Activated CD4-positive, alpha-beta T cell treated with anti-CD3 and anti-CD28 coated beads for 36 hours (primary cell): ENCODE measurements around the gene CNFN. TPM values are rescaled to one million over a fixed set of nuclear protein-coding genes. Genes with fewer than 3 reads are reported as not detected.
A peak's percentile ranks its signal among the peaks of the same experiment; 100 is the strongest.

ENCODE experiments used
- ATAC-seq: fragments of 200-7000 bp; cut with Tn5 transposase; one replicate; pipeline ENCODE4 v1.10.0; 2021; ENCODE audit warnings: mild to moderate bottlenecking, moderate library complexity
- CTCF ChIA-PET: fragments of 350-600 bp; sonication (Branson Sonifier 250); formaldehyde crosslinking; loops from one replicate; lab custom pipeline; 2021; ENCODE audit warnings: antibody characterized with exemption; lab: Charles Lee
- POLR2A ChIA-PET: fragments of 350-600 bp; sonication (Branson Sonifier 250); formaldehyde crosslinking; loops from one replicate; lab custom pipeline; 2021; ENCODE audit warnings: antibody characterized with exemption, inconsistent platforms; lab: Charles Lee
- DNase-seq: peaks from one replicate; pipeline ENCODE4 v3.0.0-alpha.2; 2020
- H3K27ac Mint-ChIP-seq: one replicate; pipeline ENCODE4 v1.8.0; 2021; ENCODE audit warnings: mixed read lengths
- H3K27me3 Mint-ChIP-seq: one replicate; pipeline ENCODE4 v1.8.0; 2021; ENCODE audit warnings: mixed read lengths
- H3K36me3 Mint-ChIP-seq: one replicate; pipeline ENCODE4 v1.8.0; 2021; ENCODE audit warnings: low read depth, mixed read lengths
- H3K4me1 Mint-ChIP-seq: one replicate; pipeline ENCODE4 v1.8.0; 2021; ENCODE audit warnings: mixed read lengths
- H3K4me3 Mint-ChIP-seq: one replicate; pipeline ENCODE4 v1.8.0; 2021; ENCODE audit warnings: mild to moderate bottlenecking, moderate library complexity, mixed read lengths
- H3K9me3 Mint-ChIP-seq: one replicate; pipeline ENCODE4 v1.8.0; 2021; ENCODE audit warnings: low read depth, mixed read lengths
- intact Hi-C, 2 experiments: fragments of 100-400 bp; cut with DNase I in 1 of 2; cut with micrococcal nuclease in 1 of 2; formaldehyde crosslinking; loops; one replicate each; pipeline versions ENCODE4 v1.14.2 to v1.15.1; 2022 to 2024; cut with DNase I, micrococcal nuclease
- total RNA-seq, 2 experiments: library from RNA; stranded (reverse); gene quantifications; one replicate each; pipeline ENCODE4 v1.2.3, GENCODE V29; 2021

Gene CNFN
- total RNA-seq, 2 experiments from 2014 or later, result not detected

- H3K36me3 Mint-ChIP-seq, result peaks cover 2% of the 10 kb centered on the region
- H3K9me3 Mint-ChIP-seq, result no peaks in the 10 kb centered on the region
- ChIA-PET CTCF (interaction anchor here (0.8 to 2.9 kb wide), 6 partner anchors 10 to 28 kb away, joined by 5 to 32 read pairs (median 10); no protein-coding TSS in a partner anchor), POLR2A (interaction anchor here (0.6 to 1.4 kb wide), 5 partner anchors 17 to 1084 kb away, joined by 3 to 5 read pairs (median 4); partner anchors contain the start of gene ZNF526)
- peak overlapping the region; percentile 92 for H3K27ac Mint-ChIP-seq
- ATAC-seq, result peak; percentile 91
- DNase-seq, result peak; percentile 96
- peaks cover 40% of the 10 kb centered on the region for H3K4me1 Mint-ChIP-seq
- intact Hi-C loops, result loop anchor here (1.0 to 10.0 kb wide), 11 partner anchors 17 to 1101 kb away; partner anchors contain the start of genes MEGF8 (in 2 of the 2), DEDD2 (in 1 of the 2), ETHE1 (in 1 of the 2) and GSK3A (in 1 of the 2)
- peak overlapping the region; percentile 86 for H3K4me3 Mint-ChIP-seq
- H3K27me3 Mint-ChIP-seq, result no peaks in the 10 kb centered on the region
These were observed 33.6 kb upstream of the CNFN start for GRCh38 chr19:42423462-42424344.

DNA sequence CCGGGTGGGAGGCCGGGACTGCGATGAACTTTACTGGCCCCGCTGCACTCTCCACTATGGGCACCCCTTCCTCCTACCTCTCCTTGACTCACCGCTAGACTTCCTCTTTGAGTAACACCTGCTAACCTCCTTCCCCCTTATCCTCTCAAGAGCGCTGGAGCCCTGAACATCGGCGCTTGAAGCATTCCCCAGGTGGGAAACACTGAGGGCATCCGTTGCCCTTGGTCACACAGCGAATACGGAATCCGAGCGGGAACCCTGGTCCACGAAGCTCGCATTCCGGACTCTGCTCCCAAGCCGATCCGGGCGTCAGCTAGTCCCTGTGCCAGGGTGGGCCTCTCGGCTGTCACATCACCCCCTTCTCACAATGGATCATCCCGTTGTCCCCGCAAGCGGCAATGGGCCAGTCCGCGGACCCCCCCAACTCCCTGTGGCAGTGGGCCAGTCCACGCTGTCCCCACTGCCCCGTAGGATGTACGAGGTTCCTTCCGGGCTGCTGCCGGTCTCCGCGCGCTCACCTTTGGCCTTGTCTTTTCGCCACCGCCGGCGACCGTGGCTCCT is 32.9 kb upstream of the CNFN start:
- intact Hi-C loops, result loop anchor here (1.0 to 10.0 kb wide), 11 partner anchors 17 to 1102 kb away; partner anchors contain the start of genes MEGF8 (in 2 of the 2), DEDD2 (in 1 of the 2), ETHE1 (in 1 of the 2) and GSK3A (in 1 of the 2)
- ChIA-PET POLR2A (interaction anchor here (1.0 to 1.4 kb wide), 3 partner anchors 22 to 203 kb away, joined by 3 to 5 read pairs (median 4); partner anchors contain the start of gene ZNF526), CTCF (interaction anchor here (0.8 to 2.9 kb wide), 5 partner anchors 11 to 27 kb away, joined by 5 to 32 read pairs (median 15); no protein-coding TSS in a partner anchor)
- Mint-ChIP-seq H3K27ac (peak overlapping the region; percentile 92), H3K4me1 (peaks cover 40% of the 10 kb centered on the region), H3K36me3 (peaks cover 2% of the 10 kb centered on the region), H3K4me3 (peak overlapping the region; percentile 86), H3K27me3 (no peaks in the 10 kb centered on the region), H3K9me3 (no peaks in the 10 kb centered on the region)
- DNase-seq, result peak; percentile 66
- ATAC-seq, result peak; percentile 58

GRCh38 chr19:42422092-42422900 is 32.2 kb upstream of the CNFN start:
- DNase-seq (no peak), ATAC-seq (no peak)
- H3K4me3 Mint-ChIP-seq, result peak overlapping the region; percentile 86
- H3K27me3 Mint-ChIP-seq, result no peaks in the 10 kb centered on the region
- peaks cover 40% of the 10 kb centered on the region for H3K4me1 Mint-ChIP-seq
- no peaks in the 10 kb centered on the region for H3K9me3 Mint-ChIP-seq
- intact Hi-C loops, result loop anchor here in 1 of 2 experiments (2.0 to 10.0 kb wide), 2 partner anchors 299 to 1103 kb away; partner anchors contain the start of gene ETHE1
- H3K27ac Mint-ChIP-seq, result peak overlapping the region; percentile 92
- ChIA-PET POLR2A (no interaction called here), CTCF (interaction anchor here (2.1 to 2.6 kb wide), 2 partner anchors 12 to 16 kb away, joined by 15 to 32 read pairs; no protein-coding TSS in a partner anchor)
- peaks cover 2% of the 10 kb centered on the region for H3K36me3 Mint-ChIP-seq

GRCh38 chr19:42421591-42422031 is 31.5 kb upstream of the CNFN start:
- H3K4me1 Mint-ChIP-seq, result peaks cover 40% of the 10 kb centered on the region
- ATAC-seq, result no peak
- POLR2A ChIA-PET, result interaction anchor here (0.7 kb wide), 1 partner anchor 479 kb away, joined by 3 read pairs; no protein-coding TSS in a partner anchor
- no peak for DNase-seq
- no peaks in the 10 kb centered on the region for H3K27me3 Mint-ChIP-seq
- H3K9me3 Mint-ChIP-seq, result no peaks in the 10 kb centered on the region
- no peak overlapping the region for H3K27ac Mint-ChIP-seq
- H3K36me3 Mint-ChIP-seq, result peaks cover 2% of the 10 kb centered on the region
- CTCF ChIA-PET, result interaction anchor here (0.8 to 2.6 kb wide), 4 partner anchors 12 to 19 kb away, joined by 3 to 23 read pairs (median 14); no protein-coding TSS in a partner anchor
- intact Hi-C loops, result loop anchor here in 1 of 2 experiments (2.0 to 10.0 kb wide), 2 partner anchors 299 to 1103 kb away; partner anchors contain the start of gene ETHE1
- peak overlapping the region; percentile 86 for H3K4me3 Mint-ChIP-seq

- ChIA-PET POLR2A (interaction anchor here (0.7 kb wide), 1 partner anchor 478 kb away, joined by 3 read pairs; no protein-coding TSS in a partner anchor), CTCF (interaction anchor here (0.8 to 2.6 kb wide), 5 partner anchors 13 to 20 kb away, joined by 3 to 23 read pairs (median 8); no protein-coding TSS in a partner anchor)
- Mint-ChIP-seq H3K36me3 (peaks cover 2% of the 10 kb centered on the region), H3K27ac (no peak overlapping the region), H3K9me3 (no peaks in the 10 kb centered on the region), H3K4me3 (no peak overlapping the region), H3K4me1 (peaks cover 40% of the 10 kb centered on the region), H3K27me3 (no peaks in the 10 kb centered on the region)
- no peak for ATAC-seq
- intact Hi-C loops, result loop anchor here in 1 of 2 experiments (10.0 kb wide), 1 partner anchor 1104 kb away; the partner anchor contains the start of gene ETHE1
- no peak for DNase-seq
These were observed 31.0 kb upstream of the CNFN start for GRCh38 chr19:42421101-42421500.

DNA sequence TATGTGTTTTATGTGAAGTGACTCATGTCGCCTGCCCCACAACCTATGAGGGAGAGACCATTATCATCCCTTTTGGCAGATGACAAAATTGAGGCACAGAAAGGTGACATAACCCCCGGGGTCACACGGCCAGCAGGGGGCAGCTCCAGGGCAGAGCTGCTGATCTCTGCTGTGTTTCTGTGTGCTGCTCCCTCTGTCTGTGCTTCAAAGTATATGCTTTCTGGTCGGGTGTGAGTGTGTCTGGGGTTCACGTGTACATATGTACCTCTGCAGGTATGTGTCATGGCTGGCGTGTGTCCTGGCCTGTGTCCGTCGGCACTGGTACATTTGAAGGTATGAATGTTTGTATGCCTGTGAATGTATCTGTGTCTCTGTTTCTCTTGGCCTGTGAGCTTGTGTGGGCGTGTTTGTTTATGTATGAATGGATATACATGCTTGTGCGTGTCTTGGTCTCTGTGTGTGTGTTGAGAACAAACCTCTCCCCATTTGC is 30.0 kb upstream of the CNFN start:
- CTCF ChIA-PET, result interaction anchor here (0.6 to 2.6 kb wide), 14 partner anchors 8 to 305 kb away, joined by 3 to 23 read pairs (median 4); no protein-coding TSS in a partner anchor
- POLR2A ChIA-PET, result no interaction called here
- no peak overlapping the region for H3K4me3 Mint-ChIP-seq
- ATAC-seq (peak; percentile 57), DNase-seq (peak; percentile 91)
- H3K27ac Mint-ChIP-seq, result no peak overlapping the region
- H3K4me1 Mint-ChIP-seq, result peaks cover 40% of the 10 kb centered on the region
- peaks cover 2% of the 10 kb centered on the region for H3K36me3 Mint-ChIP-seq
- intact Hi-C loops, result loop anchor here (1.0 to 10.0 kb wide), 2 partner anchors 13 to 1105 kb away; partner anchors contain the start of gene ETHE1 (in 1 of the 2)
- no peaks in the 10 kb centered on the region for H3K9me3 Mint-ChIP-seq
- no peaks in the 10 kb centered on the region for H3K27me3 Mint-ChIP-seq

DNA sequence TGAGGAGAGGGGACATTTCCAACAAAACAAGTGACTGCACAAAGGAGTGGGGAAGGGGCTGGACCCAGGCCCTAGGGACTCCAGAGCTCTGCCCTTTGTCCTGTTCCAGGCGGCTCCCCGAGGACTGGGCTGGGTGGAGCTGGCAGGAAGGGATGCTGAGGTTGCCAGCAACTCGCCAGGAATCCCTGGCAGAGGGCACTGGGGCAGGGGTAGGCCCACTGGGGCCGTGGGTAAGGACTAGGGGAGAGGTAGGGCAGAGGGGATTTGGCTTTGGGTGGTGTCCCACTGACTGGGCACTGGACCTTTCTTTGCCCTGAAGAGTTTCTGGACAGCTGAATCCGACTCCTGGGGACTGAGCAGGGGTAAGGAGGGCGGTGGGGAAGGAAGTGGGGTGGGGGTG is 29.2 kb upstream of the CNFN start:
- ChIA-PET POLR2A (no interaction called here), CTCF (interaction anchor here (0.6 to 2.6 kb wide), 4 partner anchors 15 to 77 kb away, joined by 3 to 23 read pairs (median 6); no protein-coding TSS in a partner anchor)
- intact Hi-C loops, result no loop called here
- no peak overlapping the region for H3K27ac Mint-ChIP-seq
- peaks cover 3% of the 10 kb centered on the region for H3K36me3 Mint-ChIP-seq
- H3K27me3 Mint-ChIP-seq, result no peaks in the 10 kb centered on the region
- DNase-seq (peak; percentile 1), ATAC-seq (no peak)
- H3K9me3 Mint-ChIP-seq, result no peaks in the 10 kb centered on the region
- no peak overlapping the region for H3K4me3 Mint-ChIP-seq
- H3K4me1 Mint-ChIP-seq, result peaks cover 38% of the 10 kb centered on the region

DNA sequence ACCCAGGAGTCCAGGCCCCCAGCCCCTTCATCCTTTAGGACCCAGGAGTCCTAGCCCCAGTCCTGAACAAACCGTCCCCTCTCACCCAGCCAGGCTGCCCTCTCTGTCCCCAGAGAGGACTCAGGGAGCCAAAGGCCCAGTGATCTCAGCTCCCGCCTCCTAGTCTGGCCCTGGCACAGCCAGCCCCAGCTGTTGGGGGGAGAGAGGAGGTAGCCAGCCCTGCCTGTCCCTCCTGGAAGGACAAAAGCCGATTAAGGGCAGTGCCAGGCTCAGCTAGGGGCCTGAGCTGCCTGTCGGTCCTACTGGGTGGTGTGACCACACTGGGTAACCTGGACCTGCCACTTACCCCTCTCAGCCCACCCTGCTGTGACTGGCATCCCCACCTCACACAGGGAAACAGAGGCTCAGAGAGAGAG is 22.6 kb upstream of the CNFN start:
- no peak for DNase-seq
- ChIA-PET POLR2A (no interaction called here), CTCF (interaction anchor here (0.5 to 1.4 kb wide), 5 partner anchors 9 to 866 kb away, joined by 3 to 4 read pairs (median 3); no protein-coding TSS in a partner anchor)
- intact Hi-C loops, result no loop called here
- Mint-ChIP-seq H3K27me3 (no peaks in the 10 kb centered on the region), H3K4me3 (no peak overlapping the region), H3K36me3 (peaks cover 9% of the 10 kb centered on the region), H3K27ac (no peak overlapping the region), H3K9me3 (no peaks in the 10 kb centered on the region), H3K4me1 (no peaks in the 10 kb centered on the region)
- no peak for ATAC-seq

DNA sequence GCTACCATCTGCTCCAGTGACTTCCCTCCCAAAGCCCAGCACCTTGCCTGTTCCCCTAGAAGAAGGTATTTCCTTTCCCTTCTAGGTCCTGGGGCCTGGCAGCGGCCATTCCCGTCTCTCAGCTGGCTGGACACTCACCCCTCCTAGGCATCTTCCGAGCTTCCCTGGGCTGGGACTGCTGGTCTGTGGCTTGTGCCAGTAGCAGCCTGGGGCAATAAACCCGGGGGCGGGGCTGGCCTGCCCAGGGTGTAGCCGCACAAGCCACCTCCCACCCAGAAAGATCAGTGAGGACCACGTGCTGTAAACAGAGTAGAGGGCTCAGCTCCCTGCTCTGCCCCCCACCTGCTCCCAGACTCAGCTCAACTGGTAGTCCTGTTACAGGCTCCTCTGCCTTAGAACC is 22.1 kb upstream of the CNFN start:
- Mint-ChIP-seq H3K27ac (no peak overlapping the region), H3K27me3 (no peaks in the 10 kb centered on the region), H3K4me1 (no peaks in the 10 kb centered on the region), H3K4me3 (no peak overlapping the region), H3K9me3 (no peaks in the 10 kb centered on the region), H3K36me3 (peaks cover 9% of the 10 kb centered on the region)
- DNase-seq, result no peak
- no peak for ATAC-seq
- intact Hi-C loops, result no loop called here
- CTCF ChIA-PET, result interaction anchor here (0.6 to 1.4 kb wide), 5 partner anchors 8 to 32 kb away, joined by 3 to 4 read pairs (median 3); no protein-coding TSS in a partner anchor
- POLR2A ChIA-PET, result no interaction called here
